Esophagus muscularis mucosa (tissue), 4 donors: ENCODE results near the gene PANX1.

ENCODE experiments used
- EP300 ChIP-seq: sonication (generic); formaldehyde crosslinking; IDR thresholded peaks from one replicate; pipeline ENCODE4 v1.6.1; 2017; ENCODE audit warnings: antibody characterized with exemption
- POLR2A ChIP-seq: fragments of 450-650 bp; IDR thresholded peaks from one replicate; pipeline ENCODE4 v1.6.1; 2017; ENCODE audit warnings: antibody characterized with exemption, moderate library complexity, mild to moderate bottlenecking, low read depth
- TF ChIP-seq, protein P1 (sequence below), 3 experiments: fragments of 200-600 bp in 2 of 3; fragments of 450-650 bp in 1 of 3; sonication (generic) in 2 of 3; IDR thresholded peaks; one replicate each; pipeline ENCODE4 v1.5.1; 2017 to 2019; ENCODE audit warnings: antibody characterized with exemption in 3 of 3, mild to moderate bottlenecking in 2 of 3, moderate library complexity in 1 of 3

DNA sequence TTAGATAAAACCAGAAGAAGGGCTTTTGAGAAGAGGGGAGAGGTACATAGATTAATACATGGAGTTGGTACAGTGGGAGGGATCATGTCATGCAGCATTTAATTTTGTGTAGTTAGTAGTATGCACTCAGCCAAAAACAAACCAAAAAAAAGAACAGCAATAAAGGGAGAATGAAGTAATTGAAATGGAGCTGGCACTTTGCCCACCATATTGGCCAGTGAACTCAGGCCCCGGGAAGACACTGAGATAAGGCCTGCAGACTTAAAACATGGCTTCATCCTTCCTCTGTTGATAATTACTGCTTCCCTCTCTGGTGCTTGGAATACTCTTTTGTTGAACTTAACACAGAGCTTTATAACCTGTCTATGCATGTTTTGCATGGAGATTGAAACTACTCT is 3.1 kb downstream of the PANX1 start:
- TF ChIP-seq POLR2A (no peak), EP300 (no peak)
- TF ChIP-seq, protein P1, sequence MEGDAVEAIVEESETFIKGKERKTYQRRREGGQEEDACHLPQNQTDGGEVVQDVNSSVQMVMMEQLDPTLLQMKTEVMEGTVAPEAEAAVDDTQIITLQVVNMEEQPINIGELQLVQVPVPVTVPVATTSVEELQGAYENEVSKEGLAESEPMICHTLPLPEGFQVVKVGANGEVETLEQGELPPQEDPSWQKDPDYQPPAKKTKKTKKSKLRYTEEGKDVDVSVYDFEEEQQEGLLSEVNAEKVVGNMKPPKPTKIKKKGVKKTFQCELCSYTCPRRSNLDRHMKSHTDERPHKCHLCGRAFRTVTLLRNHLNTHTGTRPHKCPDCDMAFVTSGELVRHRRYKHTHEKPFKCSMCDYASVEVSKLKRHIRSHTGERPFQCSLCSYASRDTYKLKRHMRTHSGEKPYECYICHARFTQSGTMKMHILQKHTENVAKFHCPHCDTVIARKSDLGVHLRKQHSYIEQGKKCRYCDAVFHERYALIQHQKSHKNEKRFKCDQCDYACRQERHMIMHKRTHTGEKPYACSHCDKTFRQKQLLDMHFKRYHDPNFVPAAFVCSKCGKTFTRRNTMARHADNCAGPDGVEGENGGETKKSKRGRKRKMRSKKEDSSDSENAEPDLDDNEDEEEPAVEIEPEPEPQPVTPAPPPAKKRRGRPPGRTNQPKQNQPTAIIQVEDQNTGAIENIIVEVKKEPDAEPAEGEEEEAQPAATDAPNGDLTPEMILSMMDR (IDR thresholded peaks at IDR 0.05): no peak
